Measurements from ENCODE around the gene IL3RA.

- no peak for TF ChIP-seq CTCF (IDR thresholded peaks at IDR 0.05; ENCODE audit: low read length)
- TF ChIP-seq EZH2 (IDR thresholded peaks at IDR 0.05; ENCODE audit: borderline replicate concordance, low read length) = no peak
These were observed 36.1 kb upstream of the IL3RA start for GRCh38 chrX:1300449-1300848.
